Dermis microvascular lymphatic vessel endothelial cell (primary cell): ENCODE measurements around the gene LILRB3. TPM values are rescaled to one million over a fixed set of nuclear protein-coding genes. Genes with fewer than 3 reads are reported as not detected.
"Not testable (repeated sequence)": the region's sequence is repeated elsewhere in the genome, so short reads cannot be mapped to it uniquely, and the experiment has no call there.

ENCODE experiments used
- DNase-seq, 2 donors: peaks; one replicate each; pipeline versions ENCODE4 v3.0.0 to v3.0.0-alpha.2; 2010; ENCODE audit warnings: low read depth in 2 of 2
- total RNA-seq: library from RNA; depleted of rRNA; stranded (reverse); fragments of >200 nt; gene quantifications from 2 replicates; pipeline ENCODE4 v1.2.1, GENCODE V29; 2014

LILRB3 gene
- total RNA-seq, 1 donor from 2014 or later, result not detected

- DNase-seq, result no peak
These were observed 11.6 kb downstream of the LILRB3 start for GRCh38 chr19:54211235-54211634.

GRCh38 chr19:54209811-54210494 is 12.9 kb downstream of the LILRB3 start:
- DNase-seq, result peak; percentile 22 to 95

GRCh38 chr19:54209058-54209810 is 13.6 kb downstream of the LILRB3 start:
- no peak for DNase-seq

GRCh38 chr19:54208784-54209057 is 14.1 kb downstream of the LILRB3 start:
- no peak for DNase-seq

- DNase-seq, result no peak
These were observed 14.6 kb downstream of the LILRB3 start for GRCh38 chr19:54207983-54208783.

GRCh38 chr19:54207676-54207982 is 15.2 kb downstream of the LILRB3 start:
- no peak for DNase-seq

- not testable (repeated sequence) for DNase-seq
These were observed 15.6 kb downstream of the LILRB3 start for GRCh38 chr19:54207193-54207592.

GRCh38 chr19:54206831-54207177 is 16.0 kb downstream of the LILRB3 start:
- DNase-seq, result no peak

- no peak for DNase-seq
These were observed 16.6 kb downstream of the LILRB3 start for GRCh38 chr19:54206030-54206830.

GRCh38 chr19:54204767-54205468 is 17.9 kb downstream of the LILRB3 start:
- DNase-seq, result no peak

- no peak for DNase-seq
These were observed 19.6 kb downstream of the LILRB3 start for GRCh38 chr19:54203151-54203611.

- DNase-seq, result no peak
These were observed 20.8 kb downstream of the LILRB3 start for GRCh38 chr19:54201980-54202379.

- DNase-seq, result peak in 1 of 2 donors; percentile 25
These were observed 21.6 kb downstream of the LILRB3 start for GRCh38 chr19:54201172-54201701.

GRCh38 chr19:54199401-54199800 is 23.4 kb downstream of the LILRB3 start:
- DNase-seq, result no peak

GRCh38 chr19:54197121-54197520 is 25.7 kb downstream of the LILRB3 start:
- no peak for DNase-seq

GRCh38 chr19:54196536-54196935 is 26.3 kb downstream of the LILRB3 start:
- DNase-seq, result no peak

GRCh38 chr19:54194463-54194862 is 28.3 kb downstream of the LILRB3 start:
- DNase-seq, result not testable (repeated sequence)

GRCh38 chr19:54193011-54193410 is 29.8 kb downstream of the LILRB3 start:
- no peak for DNase-seq

GRCh38 chr19:54191811-54192453 is 30.9 kb downstream of the LILRB3 start:
- DNase-seq, result no peak
